K562 (cell line): Measurements from ENCODE around the gene GDF9. TPM values are rescaled to one million over a fixed set of nuclear protein-coding genes. Genes with fewer than 3 reads are reported as not detected.

Source experiments
- ARHGAP35 ChIP-seq: fragments of 450-650 bp; IDR thresholded peaks from 2 replicates; pipeline ENCODE4 v1.6.1; 2018; ENCODE audit not compliant: partially characterized antibody
- CBX1 ChIP-seq: sonication (generic); IDR thresholded peaks from 2 replicates; pipeline ENCODE4 v1.6.1; 2016; ENCODE audit warnings: antibody characterized with exemption, low read depth, mild to moderate bottlenecking
- ERF ChIP-seq: fragments of 450-650 bp; formaldehyde crosslinking; IDR thresholded peaks from 2 replicates; pipeline ENCODE4 v1.4.0; 2020; ENCODE audit warnings: mild to moderate bottlenecking, mixed read lengths
- FOS ChIP-seq: IDR thresholded peaks from 3 replicates; pipeline ENCODE4 v1.6.1; 2011; ENCODE audit not compliant: insufficient read length; ENCODE audit errors: extremely low read depth
- HIVEP1 ChIP-seq: fragments of 250-450 bp; sonication (Bioruptor Pico); IDR thresholded peaks from 2 replicates; pipeline ENCODE4 v1.4.0; 2020; ENCODE audit warnings: mild to moderate bottlenecking
- NR2C1 ChIP-seq, 2 experiments: fragments of 450-650 bp; IDR thresholded peaks; 2 replicates each; pipeline ENCODE4 v1.6.1; 2017; ENCODE audit warnings: mild to moderate bottlenecking in 2 of 2, antibody characterized with exemption in 1 of 2, inconsistent platforms in 1 of 2, missing compliant biosample characterization in 1 of 2, missing genetic modification characterization in 1 of 2
- ZFP30 ChIP-seq: fragments of 250-450 bp; sonication (Bioruptor Pico); IDR thresholded peaks from 2 replicates; pipeline ENCODE4 v1.8.0; 2022; ENCODE audit warnings: moderate library complexity, mild to moderate bottlenecking, inconsistent platforms, borderline replicate concordance
- ZFPM2 ChIP-seq: fragments of 250-450 bp; sonication (Bioruptor Pico); IDR thresholded peaks from 2 replicates; pipeline ENCODE4 v1.5.1; 2022; ENCODE audit warnings: mild to moderate bottlenecking
- ZNF124 ChIP-seq: sonication (generic); formaldehyde crosslinking; IDR thresholded peaks from 2 replicates; pipeline ENCODE4 v1.8.1; 2022; ENCODE audit warnings: missing genetic modification reagents
- ZNF311 ChIP-seq: fragments of 250-450 bp; sonication (Bioruptor Pico); IDR thresholded peaks from 2 replicates; pipeline ENCODE4 v1.4.0; 2020; ENCODE audit warnings: mild to moderate bottlenecking, moderate library complexity
- ZNF561 ChIP-seq: fragments of 450-650 bp; formaldehyde crosslinking; conservative IDR thresholded peaks from 2 replicates; pipeline ENCODE4 v1.4.0; 2020; ENCODE audit warnings: mild to moderate bottlenecking, moderate library complexity
- ZNF77 ChIP-seq: fragments of 250-450 bp; sonication (Bioruptor Pico); IDR thresholded peaks from 2 replicates; pipeline ENCODE4 v1.5.0; 2020
- ZSCAN29 ChIP-seq: fragments of 450-650 bp; IDR thresholded peaks from 2 replicates; pipeline ENCODE4 v1.6.1; 2017
- polyA plus RNA-seq, 8 experiments: library from polyadenylated mRNA; depleted of rRNA in 4 of 8; stranded (reverse) in 5 of 8; unstranded in 3 of 8; fragments of >200 nt; fragmentation: Nextera tagmentation in 2 of 8; fragmentation: Illumina TruSeq in 1 of 8; extraction: Ambion mirVana in 2 of 8; extraction: Trizol in 1 of 8; gene quantifications; 2 replicates each; pipeline versions ENCODE4 v1.2.1 to v1.2.3, GENCODE V29; 2011 to 2014; ENCODE audit warnings: inconsistent platforms in 1 of 8, missing spikeins in 1 of 8
- total RNA-seq, 7 experiments: library from RNA; depleted of rRNA in 6 of 7; stranded (reverse); fragments of >200 nt in 6 of 7; fragmentation: Illumina TruSeq in 2 of 7; extraction: Trizol in 2 of 7; gene quantifications; 2 replicates each; pipeline versions ENCODE4 v1.2.1 to v1.2.3, GENCODE V29; 2011 to 2021; ENCODE audit warnings: low replicate concordance in 1 of 7
- TF ChIP-seq, protein P1 (sequence below): fragments of 250-450 bp; sonication (Bioruptor Pico); IDR thresholded peaks from 2 replicates; pipeline ENCODE4 v1.8.0; 2021; ENCODE audit warnings: moderate library complexity, mild to moderate bottlenecking, inconsistent platforms
- TF ChIP-seq, protein P2 (sequence below), 3 experiments: fragments of 200-800 bp in 1 of 3; fragments of 250-450 bp in 1 of 3; fragments of 450-650 bp in 1 of 3; sonication (Bioruptor Pico) in 1 of 3; sonication (Bioruptor generic) in 1 of 3; formaldehyde crosslinking in 1 of 3; IDR thresholded peaks; 2 replicates each; pipeline versions ENCODE4 v1.6.1 to v1.8.0; 2016 to 2022; ENCODE audit warnings: mild to moderate bottlenecking in 2 of 3, missing genetic modification characterization in 2 of 3, missing compliant biosample characterization in 1 of 3, moderate library complexity in 1 of 3
- TF ChIP-seq, protein P3 (sequence below): sonication (generic); formaldehyde crosslinking; IDR thresholded peaks from 2 replicates; pipeline ENCODE4 v1.8.0; 2022; ENCODE audit warnings: mild to moderate bottlenecking, missing genetic modification reagents

Gene GDF9
- total and polyA plus RNA-seq, 9 of the 15 experiments (the other 6 are each of a cell fraction or from before 2014, with no cell fraction given), result 0.10 to 0.70 (median 0.20) TPM; not detected in 1

DNA sequence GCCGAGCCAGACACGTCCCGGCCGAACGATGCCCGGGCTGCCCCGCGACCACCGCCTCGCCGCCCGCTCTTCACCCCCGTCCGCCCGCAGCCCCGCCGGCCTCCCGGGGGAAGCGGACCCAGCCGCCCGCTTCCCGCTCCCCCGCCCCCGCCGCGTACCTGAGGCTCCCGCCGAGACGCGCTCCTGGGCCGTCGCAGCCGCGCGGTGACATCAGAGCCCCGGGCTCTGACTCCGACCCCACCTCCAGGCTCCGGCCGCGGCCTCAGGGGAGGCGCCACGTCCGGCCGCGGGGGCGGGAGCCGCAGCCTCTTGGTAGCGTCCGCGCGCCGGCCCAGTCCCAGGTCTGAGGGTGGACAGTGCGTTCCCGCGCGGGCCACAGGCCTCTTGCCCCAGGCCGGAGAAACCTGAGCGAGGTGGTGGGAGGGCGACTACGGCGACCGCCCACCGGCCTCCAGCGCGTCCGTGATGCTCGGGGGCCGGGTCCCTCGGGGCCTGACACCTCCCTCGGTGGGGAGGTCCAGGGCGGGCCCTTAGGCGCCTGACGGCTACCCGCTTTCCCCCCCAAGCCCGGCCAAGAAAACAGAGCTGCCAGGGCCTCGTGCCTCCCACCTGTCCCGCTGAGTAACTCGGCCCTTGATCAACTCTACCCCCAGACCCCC, 35.7 kb downstream of the GDF9 start, which contains the start of gene SHROOM1 (continued):
- TF ChIP-seq, protein P1, sequence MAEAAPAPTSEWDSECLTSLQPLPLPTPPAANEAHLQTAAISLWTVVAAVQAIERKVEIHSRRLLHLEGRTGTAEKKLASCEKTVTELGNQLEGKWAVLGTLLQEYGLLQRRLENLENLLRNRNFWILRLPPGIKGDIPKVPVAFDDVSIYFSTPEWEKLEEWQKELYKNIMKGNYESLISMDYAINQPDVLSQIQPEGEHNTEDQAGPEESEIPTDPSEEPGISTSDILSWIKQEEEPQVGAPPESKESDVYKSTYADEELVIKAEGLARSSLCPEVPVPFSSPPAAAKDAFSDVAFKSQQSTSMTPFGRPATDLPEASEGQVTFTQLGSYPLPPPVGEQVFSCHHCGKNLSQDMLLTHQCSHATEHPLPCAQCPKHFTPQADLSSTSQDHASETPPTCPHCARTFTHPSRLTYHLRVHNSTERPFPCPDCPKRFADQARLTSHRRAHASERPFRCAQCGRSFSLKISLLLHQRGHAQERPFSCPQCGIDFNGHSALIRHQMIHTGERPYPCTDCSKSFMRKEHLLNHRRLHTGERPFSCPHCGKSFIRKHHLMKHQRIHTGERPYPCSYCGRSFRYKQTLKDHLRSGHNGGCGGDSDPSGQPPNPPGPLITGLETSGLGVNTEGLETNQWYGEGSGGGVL, result no peak
- TF ChIP-seq HIVEP1 (CRISPR knock-in tag) (no peak), ZNF124 (CRISPR knock-in tag) (no peak), CBX1 (peak; percentile 69; the same call in 1 of the 2 replicates), ZFPM2 (CRISPR knock-in tag) (no peak), FOS (no peak), ARHGAP35 (no peak), ZNF561 (no peak), ZNF77 (CRISPR knock-in tag) (no peak), ZNF311 (CRISPR knock-in tag) (no peak), ZSCAN29 (no peak), ERF (CRISPR knock-in tag) (no peak), ZFP30 (no peak), NR2C1 (IDR thresholded peaks at IDR 0.05) (no peak), NR2C1 (tag; IDR thresholded peaks at IDR 0.05) (no peak)
- TF ChIP-seq, protein P2, sequence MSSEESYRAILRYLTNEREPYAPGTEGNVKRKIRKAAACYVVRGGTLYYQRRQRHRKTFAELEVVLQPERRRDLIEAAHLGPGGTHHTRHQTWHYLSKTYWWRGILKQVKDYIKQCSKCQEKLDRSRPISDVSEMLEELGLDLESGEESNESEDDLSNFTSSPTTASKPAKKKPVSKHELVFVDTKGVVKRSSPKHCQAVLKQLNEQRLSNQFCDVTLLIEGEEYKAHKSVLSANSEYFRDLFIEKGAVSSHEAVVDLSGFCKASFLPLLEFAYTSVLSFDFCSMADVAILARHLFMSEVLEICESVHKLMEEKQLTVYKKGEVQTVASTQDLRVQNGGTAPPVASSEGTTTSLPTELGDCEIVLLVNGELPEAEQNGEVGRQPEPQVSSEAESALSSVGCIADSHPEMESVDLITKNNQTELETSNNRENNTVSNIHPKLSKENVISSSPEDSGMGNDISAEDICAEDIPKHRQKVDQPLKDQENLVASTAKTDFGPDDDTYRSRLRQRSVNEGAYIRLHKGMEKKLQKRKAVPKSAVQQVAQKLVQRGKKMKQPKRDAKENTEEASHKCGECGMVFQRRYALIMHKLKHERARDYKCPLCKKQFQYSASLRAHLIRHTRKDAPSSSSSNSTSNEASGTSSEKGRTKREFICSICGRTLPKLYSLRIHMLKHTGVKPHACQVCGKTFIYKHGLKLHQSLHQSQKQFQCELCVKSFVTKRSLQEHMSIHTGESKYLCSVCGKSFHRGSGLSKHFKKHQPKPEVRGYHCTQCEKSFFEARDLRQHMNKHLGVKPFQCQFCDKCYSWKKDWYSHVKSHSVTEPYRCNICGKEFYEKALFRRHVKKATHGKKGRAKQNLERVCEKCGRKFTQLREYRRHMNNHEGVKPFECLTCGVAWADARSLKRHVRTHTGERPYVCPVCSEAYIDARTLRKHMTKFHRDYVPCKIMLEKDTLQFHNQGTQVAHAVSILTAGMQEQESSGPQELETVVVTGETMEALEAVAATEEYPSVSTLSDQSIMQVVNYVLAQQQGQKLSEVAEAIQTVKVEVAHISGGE (CRISPR knock-in tag; IDR thresholded peaks at IDR 0.05), result no peak
- TF ChIP-seq, protein P3, sequence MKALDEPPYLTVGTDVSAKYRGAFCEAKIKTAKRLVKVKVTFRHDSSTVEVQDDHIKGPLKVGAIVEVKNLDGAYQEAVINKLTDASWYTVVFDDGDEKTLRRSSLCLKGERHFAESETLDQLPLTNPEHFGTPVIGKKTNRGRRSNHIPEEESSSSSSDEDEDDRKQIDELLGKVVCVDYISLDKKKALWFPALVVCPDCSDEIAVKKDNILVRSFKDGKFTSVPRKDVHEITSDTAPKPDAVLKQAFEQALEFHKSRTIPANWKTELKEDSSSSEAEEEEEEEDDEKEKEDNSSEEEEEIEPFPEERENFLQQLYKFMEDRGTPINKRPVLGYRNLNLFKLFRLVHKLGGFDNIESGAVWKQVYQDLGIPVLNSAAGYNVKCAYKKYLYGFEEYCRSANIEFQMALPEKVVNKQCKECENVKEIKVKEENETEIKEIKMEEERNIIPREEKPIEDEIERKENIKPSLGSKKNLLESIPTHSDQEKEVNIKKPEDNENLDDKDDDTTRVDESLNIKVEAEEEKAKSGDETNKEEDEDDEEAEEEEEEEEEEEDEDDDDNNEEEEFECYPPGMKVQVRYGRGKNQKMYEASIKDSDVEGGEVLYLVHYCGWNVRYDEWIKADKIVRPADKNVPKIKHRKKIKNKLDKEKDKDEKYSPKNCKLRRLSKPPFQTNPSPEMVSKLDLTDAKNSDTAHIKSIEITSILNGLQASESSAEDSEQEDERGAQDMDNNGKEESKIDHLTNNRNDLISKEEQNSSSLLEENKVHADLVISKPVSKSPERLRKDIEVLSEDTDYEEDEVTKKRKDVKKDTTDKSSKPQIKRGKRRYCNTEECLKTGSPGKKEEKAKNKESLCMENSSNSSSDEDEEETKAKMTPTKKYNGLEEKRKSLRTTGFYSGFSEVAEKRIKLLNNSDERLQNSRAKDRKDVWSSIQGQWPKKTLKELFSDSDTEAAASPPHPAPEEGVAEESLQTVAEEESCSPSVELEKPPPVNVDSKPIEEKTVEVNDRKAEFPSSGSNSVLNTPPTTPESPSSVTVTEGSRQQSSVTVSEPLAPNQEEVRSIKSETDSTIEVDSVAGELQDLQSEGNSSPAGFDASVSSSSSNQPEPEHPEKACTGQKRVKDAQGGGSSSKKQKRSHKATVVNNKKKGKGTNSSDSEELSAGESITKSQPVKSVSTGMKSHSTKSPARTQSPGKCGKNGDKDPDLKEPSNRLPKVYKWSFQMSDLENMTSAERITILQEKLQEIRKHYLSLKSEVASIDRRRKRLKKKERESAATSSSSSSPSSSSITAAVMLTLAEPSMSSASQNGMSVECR (CRISPR knock-in tag), result no peak; the same call in 1 of the 2 replicates
